Endothelial cell of umbilical vein (primary cell): ENCODE data around the gene CDH23. TPM values are rescaled to one million over a fixed set of nuclear protein-coding genes. Genes with fewer than 3 reads are reported as not detected.

Source experiments
- BruUV-seq: library from RNA; stranded (reverse); fragments of 400-500 nt; replicated peaks from 2 replicates; lab custom pipeline; 2021; lab: Mats Ljungman, UMichigan
- CTCF ChIA-PET: fragments of 300-600, 350-600 bp; sonication (Branson Sonifier 250); formaldehyde crosslinking; loops from one replicate; lab custom pipeline; 2021; ENCODE audit warnings: antibody characterized with exemption, inconsistent platforms; lab: Charles Lee
- POLR2A ChIA-PET: fragments of 300-600, 350-600 bp; sonication (Branson Sonifier 250); formaldehyde crosslinking; loops from one replicate; lab custom pipeline; 2021; ENCODE audit warnings: antibody characterized with exemption, inconsistent platforms; lab: Charles Lee
- DNase-seq: peaks from one replicate; pipeline ENCODE4 v3.0.0-alpha.2; 2011; ENCODE audit warnings: low read depth, low spot score
- FAIRE-seq: peaks from 2 replicates; lab custom pipeline; 2011; peaks lifted over from hg19 to GRCh38; lab: Jason Lieb, UNC
- H2AFZ ChIP-seq: 2 replicates; pipeline ENCODE4 v1.6.0; 2012; ENCODE audit warnings: low read depth, low read length, control low read depth, inconsistent platforms
- H3K27ac ChIP-seq: 2 replicates; pipeline ENCODE4 v1.5.1; 2011; ENCODE audit warnings: low read depth, mild to moderate bottlenecking, control low read depth, low read length, moderate library complexity; ENCODE audit not compliant: insufficient read depth
- H3K27me3 ChIP-seq, 2 experiments: 2 replicates each; pipeline versions ENCODE4 v1.6.0 to v1.6.1; 2011; ENCODE audit warnings: low read length in 2 of 2, mixed read lengths in 1 of 2; ENCODE audit not compliant: control insufficient read depth in 2 of 2, insufficient read depth in 2 of 2
- H3K36me3 ChIP-seq, 2 experiments: 2 replicates in 1 of 2; 3 replicates in 1 of 2; pipeline ENCODE4 v1.5.1; 2011; ENCODE audit warnings: low read length in 2 of 2, mild to moderate bottlenecking in 1 of 2, moderate library complexity in 1 of 2; ENCODE audit not compliant: control insufficient read depth in 2 of 2, insufficient read depth in 2 of 2; ENCODE audit errors: extremely low read depth in 1 of 2
- H3K4me1 ChIP-seq: 3 replicates; pipeline ENCODE4 v1.5.1; 2011; ENCODE audit warnings: mild to moderate bottlenecking, low read length; ENCODE audit not compliant: control insufficient read depth, insufficient read depth; ENCODE audit errors: extremely low read depth
- H3K4me2 ChIP-seq: 2 replicates; pipeline ENCODE4 v1.6.1; 2011; ENCODE audit warnings: low read length, control low read depth, mixed read lengths; ENCODE audit not compliant: insufficient read depth
- H3K4me3 ChIP-seq, 3 experiments: fragments of 200-600 bp in 1 of 3; sonication (generic), shearing (Covaris generic) in 1 of 3; replicated peaks in 1 of 3; 2 replicates each; pipeline ENCODE4 v1.5.1; 2011 to 2016; ENCODE audit warnings: control low read depth in 3 of 3, low read length in 3 of 3, mild to moderate bottlenecking in 2 of 3, inconsistent platforms in 1 of 3, low read depth in 1 of 3, moderate library complexity in 1 of 3; ENCODE audit not compliant: insufficient read depth in 1 of 3
- H3K79me2 ChIP-seq: 2 replicates; pipeline ENCODE4 v1.6.0; 2012; ENCODE audit warnings: low read length, inconsistent platforms; ENCODE audit not compliant: control insufficient read depth, insufficient read depth
- H3K9ac ChIP-seq: replicated peaks from 2 replicates; pipeline ENCODE3; 2011; ENCODE audit warnings: low read length, control low read depth; ENCODE audit not compliant: insufficient read depth; ENCODE audit errors: extremely low read depth
- H3K9me1 ChIP-seq: replicated peaks from 3 replicates; pipeline ENCODE4 v1.6.0; 2011; ENCODE audit warnings: mild to moderate bottlenecking, low read length; ENCODE audit not compliant: control insufficient read depth, insufficient read depth; ENCODE audit errors: extremely low read depth
- H3K9me3 ChIP-seq: replicated peaks from 2 replicates; pipeline ENCODE4 v1.5.1; 2012; ENCODE audit warnings: low read length, inconsistent platforms; ENCODE audit not compliant: control insufficient read depth, insufficient read depth
- H4K20me1 ChIP-seq: replicated peaks from 2 replicates; pipeline ENCODE3; 2011; ENCODE audit warnings: mild to moderate bottlenecking, low read length; ENCODE audit not compliant: control insufficient read depth, insufficient read depth; ENCODE audit errors: extremely low read depth
- CTCF ChIP-seq, 2 donors: IDR thresholded peaks; 1 replicate in 1 of 2; 2 replicates in 1 of 2; pipeline ENCODE4 v1.5.1; 2011; ENCODE audit warnings: low read length in 2 of 2, mild to moderate bottlenecking in 2 of 2, moderate library complexity in 2 of 2, control low read depth in 1 of 2, inconsistent platforms in 1 of 2, low read depth in 1 of 2; ENCODE audit not compliant: insufficient read depth in 1 of 2; ENCODE audit errors: extremely low read depth in 1 of 2
- EZH2 ChIP-seq: IDR thresholded peaks from 2 replicates; pipeline ENCODE4 v1.6.1; 2012; ENCODE audit warnings: borderline replicate concordance, low read depth, mild to moderate bottlenecking, moderate library complexity, low read length, inconsistent platforms; ENCODE audit not compliant: severe bottlenecking
- FOS ChIP-seq: IDR thresholded peaks from 2 replicates; pipeline ENCODE4 v1.6.1; 2011; ENCODE audit warnings: mild to moderate bottlenecking, low read length, moderate library complexity, borderline replicate concordance; ENCODE audit not compliant: insufficient read depth
- GATA2 ChIP-seq: IDR thresholded peaks from 2 replicates; pipeline ENCODE4 v1.7.0; 2011; ENCODE audit warnings: low read depth, mild to moderate bottlenecking, moderate library complexity, mixed read lengths, low read length; ENCODE audit not compliant: insufficient read length, insufficient read depth
- JUN ChIP-seq: IDR thresholded peaks from 2 replicates; pipeline ENCODE4 v1.6.1; 2011; ENCODE audit warnings: borderline replicate concordance, low read depth; ENCODE audit not compliant: insufficient read length, insufficient read depth
- MAX ChIP-seq: IDR thresholded peaks from 2 replicates; pipeline ENCODE4 v1.6.1; 2011; ENCODE audit not compliant: insufficient read depth, insufficient read length
- MYC ChIP-seq: IDR thresholded peaks from one replicate; pipeline ENCODE4 v1.6.1; 2011; ENCODE audit warnings: mild to moderate bottlenecking, low read depth, low read length
- POLR2A ChIP-seq: IDR thresholded peaks from 2 replicates; pipeline ENCODE4 v1.6.1; 2012; ENCODE audit warnings: low read depth, mild to moderate bottlenecking, control low read depth, low read length
- POLR2AphosphoS5 ChIP-seq: IDR thresholded peaks from 2 replicates; pipeline ENCODE4 v1.6.1; 2012; ENCODE audit warnings: low read depth, mild to moderate bottlenecking, control low read depth, low read length, moderate library complexity; ENCODE audit not compliant: insufficient read depth
- dilution Hi-C: fragments of 300-500 bp; cut with MboI; formaldehyde crosslinking; loops from one replicate; pipeline ENCODE4 v1.15.0; 2019; ENCODE audit warnings: low sequenced_read_pairs; ENCODE audit not compliant: extremely low pct_ligation_motif_present
- intact Hi-C: fragments of 100-400 bp; cut with micrococcal nuclease; formaldehyde crosslinking; loops from one replicate; pipeline ENCODE4 v1.10.0; 2022
- polyA plus RNA-seq, 4 experiments: library from polyadenylated mRNA; depleted of rRNA in 3 of 4; stranded (reverse) in 3 of 4; unstranded in 1 of 4; fragments of >200 nt; gene quantifications; 2 replicates each; pipeline versions ENCODE4 v1.2.1 to v1.2.3, GENCODE V29; 2011 to 2012; ENCODE audit warnings: missing spikeins in 1 of 4
- total RNA-seq: library from RNA; stranded (reverse); gene quantifications from 2 replicates; pipeline ENCODE4 v1.2.3, GENCODE V29; 2021

The CDH23 gene
- total and polyA plus RNA-seq, 2 donors (not counting 3 experiments of a cell fraction or from before 2014, with no cell fraction given) = not detected

- Histone ChIP-seq H3K4me1 (peaks cover 19% of the 10 kb centered on the region), H3K27ac (no peak overlapping the region), H4K20me1 (peaks cover 1% of the 10 kb centered on the region), H3K9me1 (no peaks in the 10 kb centered on the region), H3K79me2 (peaks cover 43% of the 10 kb centered on the region), H3K4me3 (no peak overlapping the region), H3K27me3 (no peaks in the 10 kb centered on the region), H3K9ac (no peak overlapping the region), H2AFZ (no peak overlapping the region), H3K9me3 (no peaks in the 10 kb centered on the region), H3K36me3 (peaks cover 22 to 45% of the 10 kb centered on the region in 2 experiments), H3K4me2 (no peak overlapping the region)
- TF ChIP-seq FOS = peak; percentile 67
- no peak for TF ChIP-seq CTCF (IDR thresholded peaks at IDR 0.05; ENCODE audit: extremely low read depth in 1 of 2, insufficient read depth in 1 of 2, low read depth in 1 of 2, low read length in 2 of 2)
- DNase-seq = no peak
- CTCF ChIA-PET = interaction anchor here (2.0 kb wide), 1 partner anchor 65 kb away, joined by 11 read pairs; no protein-coding TSS in a partner anchor
- no TSS peak for BruUV-seq
- peak; percentile 43 for FAIRE-seq
- POLR2A ChIA-PET = no interaction called here
- intact Hi-C loops (no loop called here), dilution Hi-C loops (no loop called here)
Observed at GRCh38 chr10:71831646-71832552, 435.2 kb downstream of the CDH23 start.

DNA sequence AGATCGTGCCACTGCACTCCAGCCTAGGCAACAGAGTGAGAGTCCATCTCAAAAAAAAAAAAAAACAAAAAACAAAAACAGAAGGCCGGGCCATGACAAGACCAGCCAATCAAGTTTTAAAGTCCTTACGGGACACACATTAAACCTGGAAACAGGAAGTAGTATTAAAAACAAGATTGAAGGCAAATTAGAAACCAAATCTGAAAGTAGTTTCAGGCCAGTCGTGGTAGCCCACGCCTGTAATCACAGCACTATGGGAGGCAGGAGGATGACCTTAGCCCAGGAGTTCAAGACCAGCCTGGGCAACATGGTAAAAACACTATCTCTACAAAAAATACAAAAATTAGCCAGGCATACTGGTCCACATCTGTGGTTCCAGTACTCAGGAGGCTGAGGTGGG lies 436.2 kb downstream of the CDH23 start:
- no peak overlapping the region for H2AFZ ChIP-seq
- BruUV-seq = no TSS peak
- H3K4me3 ChIP-seq = no peak overlapping the region
- H3K36me3 ChIP-seq = peaks cover 19 to 43% of the 10 kb centered on the region in 2 experiments
- POLR2A ChIA-PET = no interaction called here
- peaks cover 23% of the 10 kb centered on the region for H3K4me1 ChIP-seq
- no peak overlapping the region for H3K27ac ChIP-seq
- peaks cover 53% of the 10 kb centered on the region for H3K79me2 ChIP-seq
- H3K4me2 ChIP-seq = no peak overlapping the region
- CTCF ChIA-PET = interaction anchor here (2.0 kb wide), 1 partner anchor 64 kb away, joined by 11 read pairs; no protein-coding TSS in a partner anchor
- H4K20me1 ChIP-seq = peaks cover 6% of the 10 kb centered on the region
- no peaks in the 10 kb centered on the region for H3K27me3 ChIP-seq
- DNase-seq (no peak), FAIRE-seq (no peak)
- dilution Hi-C loops = no loop called here
- intact Hi-C loops = no loop called here
- H3K9ac ChIP-seq = no peak overlapping the region
- no peaks in the 10 kb centered on the region for H3K9me1 ChIP-seq
- H3K9me3 ChIP-seq = no peaks in the 10 kb centered on the region
- TF ChIP-seq GATA2 (no peak), MYC (no peak), FOS (no peak), POLR2AphosphoS5 (no peak), MAX (no peak), EZH2 (no peak), JUN (no peak), CTCF (IDR thresholded peaks at IDR 0.05; ENCODE audit: extremely low read depth in 1 of 2, insufficient read depth in 1 of 2, low read depth in 1 of 2, low read length in 2 of 2) (no peak), POLR2A (no peak)
